ENCODE data around the gene OSTC.

The OSTC gene

GRCh38 chr4:108650212-108651013 is at the start of gene OSTC:
Gene OSTC, plus strand, starts transcription at chr4:108650599. Its CDS starts 57 bp downstream, at chr4:108650656.
- Histone ChIP-seq H3K27me3 (no peaks in the 10 kb centered on the region), H3K36me3 (no peaks in the 10 kb centered on the region), H3K9me3 (no peaks in the 10 kb centered on the region), H3K27ac (peak within 1 kb of the TSS; percentile 78), H3K4me3 (ENCODE audit: low read depth in 1 of 2, low read length in 1 of 2) (peak within 1 kb of the TSS; percentile 71 to 82), H3K4me1 (ENCODE audit: control insufficient read depth in 1 of 2, insufficient read depth in 1 of 2, low read depth in 1 of 2, low read length in 1 of 2) (peaks cover 18 to 20% of the 10 kb centered on the region in 2 experiments)
- no peak for TF ChIP-seq CTCF (IDR thresholded peaks at IDR 0.05)

- H3K9me3 ChIP-seq = no peaks in the 10 kb centered on the region
- H3K27ac ChIP-seq = no peak overlapping the region
- no peak for TF ChIP-seq CTCF (IDR thresholded peaks at IDR 0.05)
- H3K4me3 ChIP-seq (ENCODE audit: low read depth in 1 of 2, low read length in 1 of 2) = no peak overlapping the region
- H3K36me3 ChIP-seq = no peaks in the 10 kb centered on the region
- H3K27me3 ChIP-seq = no peaks in the 10 kb centered on the region
- H3K4me1 ChIP-seq (ENCODE audit: control insufficient read depth in 1 of 2, insufficient read depth in 1 of 2, low read depth in 1 of 2, low read length in 1 of 2) = no peaks in the 10 kb centered on the region
These were observed 49.3 kb upstream of the OSTC start for GRCh38 chr4:108601106-108601505.

GRCh38 chr4:108601532-108601931 is 48.9 kb upstream of the OSTC start:
- no peaks in the 10 kb centered on the region for H3K9me3 ChIP-seq
- TF ChIP-seq CTCF (IDR thresholded peaks at IDR 0.05) = no peak
- no peak overlapping the region for H3K27ac ChIP-seq
- H3K27me3 ChIP-seq = no peaks in the 10 kb centered on the region
- H3K4me3 ChIP-seq (ENCODE audit: low read depth in 1 of 2, low read length in 1 of 2) = no peak overlapping the region
- H3K4me1 ChIP-seq (ENCODE audit: control insufficient read depth in 1 of 2, insufficient read depth in 1 of 2, low read depth in 1 of 2, low read length in 1 of 2) = no peaks in the 10 kb centered on the region
- H3K36me3 ChIP-seq = no peaks in the 10 kb centered on the region

- no peak for TF ChIP-seq CTCF (IDR thresholded peaks at IDR 0.05)
- Histone ChIP-seq H3K9me3 (no peaks in the 10 kb centered on the region), H3K4me3 (ENCODE audit: low read depth in 1 of 2, low read length in 1 of 2) (no peak overlapping the region)
These were observed 48.2 kb upstream of the OSTC start for GRCh38 chr4:108602163-108602562.

GRCh38 chr4:108607079-108607815 is 43.2 kb upstream of the OSTC start:
- Histone ChIP-seq H3K4me3 (ENCODE audit: low read depth in 1 of 2, low read length in 1 of 2) (no peak overlapping the region), H3K4me1 (ENCODE audit: control insufficient read depth in 1 of 2, insufficient read depth in 1 of 2, low read depth in 1 of 2, low read length in 1 of 2) (no peaks in the 10 kb centered on the region), H3K27me3 (no peaks in the 10 kb centered on the region), H3K36me3 (no peaks in the 10 kb centered on the region), H3K9me3 (no peaks in the 10 kb centered on the region), H3K27ac (no peak overlapping the region)
- TF ChIP-seq CTCF (IDR thresholded peaks at IDR 0.05) = no peak

More at GRCh38 chr4:108602163-108602562, 48.2 kb upstream of the OSTC start:
- no peaks in the 10 kb centered on the region for H3K36me3 ChIP-seq
- no peaks in the 10 kb centered on the region for H3K4me1 ChIP-seq (ENCODE audit: control insufficient read depth in 1 of 2, insufficient read depth in 1 of 2, low read depth in 1 of 2, low read length in 1 of 2)
- no peak overlapping the region for H3K27ac ChIP-seq
- no peaks in the 10 kb centered on the region for H3K27me3 ChIP-seq

All from neutrophil (primary cell).